ELR (cell line): ENCODE data around the gene NRCAM.
"Not testable (repeated sequence)": the region's sequence is repeated elsewhere in the genome, so short reads cannot be mapped to it uniquely, and the experiment has no call there.

Experiments used
- DNase-seq: peaks from one replicate; pipeline ENCODE4 v3.0.0-alpha.2; 2015; ENCODE audit warnings: low read depth

NRCAM gene

GRCh38 chr7:108402865-108403264 lies 53.4 kb downstream of the NRCAM start:
- no peak for DNase-seq

DNA sequence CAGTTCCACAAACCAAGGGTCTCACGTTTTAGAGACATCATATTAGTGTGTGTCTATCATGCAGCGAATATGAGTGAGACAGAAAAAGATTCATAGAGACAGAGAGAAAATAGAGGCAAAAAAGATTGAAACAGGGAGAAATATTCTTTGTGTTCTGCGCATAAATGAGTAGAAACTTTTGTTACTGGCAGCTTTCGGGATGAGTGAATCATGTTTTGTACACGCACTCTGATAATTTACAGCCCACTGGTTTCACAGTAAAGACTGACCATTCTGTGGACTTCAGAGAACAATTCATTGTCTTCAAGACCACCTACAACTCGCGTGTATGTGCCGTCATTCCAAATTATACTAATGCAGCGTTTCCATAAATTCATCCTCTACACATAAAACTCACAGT lies 60.2 kb downstream of the NRCAM start:
- no peak for DNase-seq

DNA sequence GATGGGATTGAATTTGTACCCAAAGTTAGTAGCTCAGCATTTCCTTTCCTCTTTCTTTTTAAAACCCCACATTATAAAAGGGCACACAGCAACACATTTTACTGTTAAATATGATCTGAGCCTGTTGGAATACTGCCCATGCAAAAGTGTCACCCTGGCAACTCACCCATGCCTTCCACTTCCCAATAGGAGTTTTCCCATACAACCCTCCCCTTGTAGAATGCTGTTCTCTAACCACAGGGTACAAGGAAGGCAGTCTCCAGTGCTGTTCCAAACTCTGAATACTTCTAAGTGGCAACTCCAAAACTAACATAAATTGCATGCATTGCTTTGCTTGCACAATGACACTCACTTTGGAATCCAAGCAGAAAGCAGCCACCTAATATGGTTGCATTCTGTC lies 60.8 kb downstream of the NRCAM start:
- no peak for DNase-seq

GRCh38 chr7:108393097-108393496 lies 63.1 kb downstream of the NRCAM start:
- DNase-seq: not testable (repeated sequence)

- not testable (repeated sequence) for DNase-seq
Measured at GRCh38 chr7:108387686-108388085, 68.5 kb downstream of the NRCAM start.

DNA sequence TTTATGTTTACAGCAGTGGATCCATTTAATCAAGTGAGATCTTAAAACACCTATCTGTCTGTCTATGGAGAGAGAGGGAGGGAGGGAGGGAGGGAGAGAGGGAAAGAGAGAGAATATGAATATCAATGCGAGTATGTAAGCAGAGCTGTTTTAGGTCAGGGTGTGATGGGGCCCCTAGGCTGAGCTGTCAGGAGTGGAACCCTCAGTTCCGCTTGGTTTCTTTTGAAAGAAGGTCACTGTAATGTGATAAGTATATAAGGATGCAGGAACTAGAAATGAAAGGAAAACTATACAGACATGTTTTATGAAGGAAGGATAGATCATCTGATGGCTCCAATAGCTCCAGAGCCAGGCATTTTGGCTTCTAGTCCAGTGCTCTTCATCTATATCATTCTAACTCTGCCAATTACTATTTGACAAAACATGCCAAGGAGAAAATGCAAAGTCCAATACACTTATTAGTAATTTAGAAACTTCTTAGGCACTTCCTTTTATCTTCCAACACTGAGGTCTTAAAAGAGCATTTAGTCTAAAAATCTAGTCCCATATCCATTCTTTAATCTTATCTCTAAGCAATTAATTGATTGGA lies 70.3 kb downstream of the NRCAM start:
- DNase-seq: no peak

GRCh38 chr7:108384716-108385483 lies 71.3 kb downstream of the NRCAM start:
- no peak for DNase-seq

GRCh38 chr7:108382932-108383331 lies 73.3 kb downstream of the NRCAM start:
- no peak for DNase-seq

- DNase-seq: peak; percentile 18
Measured at GRCh38 chr7:108380517-108380916, 75.7 kb downstream of the NRCAM start.

- DNase-seq: no peak
Measured at GRCh38 chr7:108376206-108376605, 80.0 kb downstream of the NRCAM start.

- DNase-seq: no peak
Measured at GRCh38 chr7:108375668-108376067, 80.6 kb downstream of the NRCAM start.

DNA sequence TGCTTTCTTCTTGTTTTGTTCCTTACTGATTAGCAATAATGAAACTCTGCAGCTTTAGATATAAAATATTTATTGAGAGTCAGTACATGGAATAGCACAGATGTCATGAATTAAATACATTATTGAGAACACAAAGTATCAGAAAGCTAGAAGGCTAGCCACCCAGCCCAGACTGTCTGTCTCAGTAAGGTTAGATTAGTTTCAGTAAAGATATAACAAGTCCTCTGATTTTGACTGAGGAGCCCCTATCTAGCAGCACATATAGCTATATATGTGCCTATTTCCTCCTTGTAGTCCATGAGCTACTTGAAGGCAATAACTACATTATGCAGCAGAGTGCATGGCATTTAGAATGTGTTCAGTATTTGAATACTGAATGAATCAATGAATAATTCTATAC lies 81.3 kb downstream of the NRCAM start:
- DNase-seq: no peak

DNA sequence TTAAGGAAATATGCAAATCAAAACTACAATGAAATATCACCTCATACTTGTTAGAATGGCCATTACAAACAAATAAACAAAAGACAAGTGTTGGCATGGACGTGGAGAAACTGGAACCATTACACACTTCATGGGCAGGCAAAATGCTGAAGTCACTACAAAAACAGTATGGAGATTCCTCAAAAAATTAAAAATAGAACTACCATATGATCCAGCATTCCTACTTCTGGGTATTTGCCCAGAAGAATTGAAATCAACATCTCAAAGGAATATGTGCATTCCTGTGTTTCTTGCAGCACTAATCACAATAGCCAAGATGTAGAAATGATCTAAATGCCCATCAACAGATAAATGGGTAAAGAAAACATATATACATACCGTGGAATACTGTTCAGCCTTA lies 83.6 kb downstream of the NRCAM start:
- no peak for DNase-seq

DNA sequence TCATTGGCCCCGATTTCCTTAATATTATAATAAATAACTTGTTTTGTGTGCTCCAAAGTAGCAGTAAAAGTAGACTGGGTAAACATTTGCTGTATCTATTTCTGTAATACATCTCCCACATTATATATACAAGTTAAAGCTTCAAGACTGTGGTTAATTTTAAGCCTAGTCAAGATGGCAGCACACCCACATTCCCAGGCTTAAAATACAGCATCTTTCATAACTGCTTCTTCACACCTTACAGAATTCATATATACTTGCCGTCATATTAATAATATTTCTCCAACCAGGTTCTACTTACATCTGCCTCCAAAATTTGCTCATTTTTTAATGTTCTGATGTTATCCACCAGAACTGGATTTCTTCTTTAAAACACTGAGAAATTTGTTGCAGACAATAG lies 85.6 kb downstream of the NRCAM start:
- no peak for DNase-seq

DNA sequence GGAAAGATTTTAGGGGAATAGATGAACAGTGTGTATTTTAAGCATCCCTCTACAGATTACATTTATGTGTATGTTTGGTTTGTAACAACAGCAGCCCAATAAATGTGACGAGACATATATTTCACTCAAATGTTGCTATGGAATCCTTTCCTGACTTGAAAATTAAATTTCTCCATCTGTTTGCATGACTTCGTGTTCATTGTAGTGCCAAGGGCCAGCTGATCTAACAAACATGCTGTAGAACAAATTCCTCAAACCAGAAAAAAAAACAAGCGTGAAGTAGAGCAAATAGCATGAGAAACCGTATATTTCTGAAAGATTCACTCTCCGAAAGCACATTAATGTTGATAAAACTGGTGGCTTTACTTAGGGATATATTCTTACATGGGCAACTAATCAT lies 87.8 kb downstream of the NRCAM start:
- DNase-seq: no peak

- no peak for DNase-seq
Measured at GRCh38 chr7:108367946-108368345, 88.3 kb downstream of the NRCAM start.

GRCh38 chr7:108367314-108367713 lies 88.9 kb downstream of the NRCAM start:
- no peak for DNase-seq

DNA sequence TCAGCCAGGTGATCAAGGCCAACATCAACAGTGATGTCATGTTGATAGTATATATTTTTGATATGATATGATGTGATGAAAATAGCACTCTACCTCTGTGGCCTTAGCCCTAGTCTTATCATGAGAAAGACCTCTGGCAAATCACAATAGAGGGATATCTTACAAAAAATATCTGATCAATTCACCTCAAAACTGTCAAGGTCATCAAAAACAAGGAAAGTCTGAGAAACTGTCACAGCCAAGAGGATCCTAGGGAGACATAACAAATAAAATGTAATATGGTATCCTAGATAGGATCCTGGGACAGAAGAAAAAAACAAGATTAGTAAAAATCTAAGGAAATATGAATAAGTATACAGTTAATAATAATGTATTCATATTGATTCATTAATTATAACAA lies 92.6 kb downstream of the NRCAM start:
- no peak for DNase-seq

DNA sequence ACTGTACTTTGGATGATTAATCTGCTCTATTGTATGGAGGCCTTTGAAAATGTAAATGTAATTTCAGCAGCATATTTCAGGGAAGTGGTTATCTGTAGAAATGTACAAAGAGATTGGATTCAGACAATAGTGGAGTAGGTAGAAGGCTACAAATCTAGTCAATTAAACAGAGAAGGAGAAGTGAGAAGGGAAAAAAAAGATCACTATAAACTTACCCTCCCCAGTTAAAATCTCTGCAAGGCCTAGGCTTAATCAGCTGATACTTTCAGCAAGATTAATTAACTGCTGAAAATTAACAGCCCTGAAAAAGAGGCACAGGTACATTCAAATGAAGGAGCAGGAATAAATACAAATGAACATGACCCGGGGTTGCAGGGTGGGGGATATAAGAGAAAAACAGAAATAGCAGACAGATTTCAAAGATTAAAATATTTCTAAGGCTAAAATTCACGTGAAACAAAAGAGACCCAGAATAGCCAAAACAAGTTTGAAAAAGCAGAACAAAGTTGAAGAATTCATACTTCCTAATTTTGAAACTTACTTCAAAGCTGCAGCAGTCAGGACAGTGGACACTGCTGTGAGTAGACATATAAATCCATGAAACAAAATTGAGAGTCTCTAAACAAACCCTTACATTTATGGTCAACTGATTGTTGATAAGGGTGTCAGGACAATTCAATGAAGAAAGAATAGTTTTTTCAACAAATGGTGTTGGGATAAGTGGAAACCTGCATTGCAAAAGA lies 96.0 kb downstream of the NRCAM start:
- DNase-seq: no peak

- peak; percentile 91 for DNase-seq
Measured at GRCh38 chr7:108358553-108358952, 97.7 kb downstream of the NRCAM start.

GRCh38 chr7:108351729-108352131 lies 104.5 kb downstream of the NRCAM start:
- no peak for DNase-seq

- peak; percentile 39 for DNase-seq
Measured at GRCh38 chr7:108348913-108349312, 107.3 kb downstream of the NRCAM start.

GRCh38 chr7:108347616-108348015 lies 108.6 kb downstream of the NRCAM start:
- peak; percentile 53 for DNase-seq
